ENCODE results near the gene SOST. TPM values are rescaled to one million over a fixed set of nuclear protein-coding genes. Genes with fewer than 3 reads are reported as not detected.

The SOST gene
- total RNA-seq, 2 experiments from 2014 or later, result not detected

GRCh38 chr17:43759836-43760235 lies 1.2 kb upstream of the SOST start:
- intact Hi-C loops (cut with micrococcal nuclease), result loop anchor here (1.0 kb wide), 2 partner anchors 66 to 183 kb away; no protein-coding TSS in a partner anchor
- Mint-ChIP-seq H3K9me3 (no peaks in the 10 kb centered on the region), H3K4me3 (no peak overlapping the region), H3K27me3 (peaks cover 23% of the 10 kb centered on the region), H3K4me1 (ENCODE audit: low read depth) (no peaks in the 10 kb centered on the region), H3K36me3 (no peaks in the 10 kb centered on the region), H3K27ac (no peak overlapping the region)
- CTCF ChIA-PET, result interaction anchor here (1.0 to 13.6 kb wide), 18 partner anchors 9 to 184 kb away, joined by 3 to 582 read pairs (median 6); partner anchors contain the start of gene CD300LG
- DNase-seq, result no peak
- POLR2A ChIA-PET, result no interaction called here

- H3K27me3 Mint-ChIP-seq, result peaks cover 35% of the 10 kb centered on the region
- DNase-seq, result no peak
- H3K4me1 Mint-ChIP-seq (ENCODE audit: low read depth), result no peaks in the 10 kb centered on the region
- H3K9me3 Mint-ChIP-seq, result no peaks in the 10 kb centered on the region
- no peak overlapping the region for H3K4me3 Mint-ChIP-seq
- CTCF ChIA-PET, result interaction anchor here (0.8 to 13.6 kb wide), 9 partner anchors 8 to 182 kb away, joined by 3 to 582 read pairs (median 3); no protein-coding TSS in a partner anchor
- intact Hi-C loops (cut with micrococcal nuclease), result no loop called here
- H3K27ac Mint-ChIP-seq, result no peak overlapping the region
- no peaks in the 10 kb centered on the region for H3K36me3 Mint-ChIP-seq
- POLR2A ChIA-PET, result no interaction called here
Measured at GRCh38 chr17:43758086-43758485, 505 bp downstream of the SOST start.

GRCh38 chr17:43757171-43757660 lies 1.4 kb downstream of the SOST start:
- no peaks in the 10 kb centered on the region for H3K4me1 Mint-ChIP-seq (ENCODE audit: low read depth)
- DNase-seq, result no peak
- CTCF ChIA-PET, result interaction anchor here (0.9 to 13.6 kb wide), 6 partner anchors 8 to 61 kb away, joined by 3 to 582 read pairs (median 4); no protein-coding TSS in a partner anchor
- H3K4me3 Mint-ChIP-seq, result no peak overlapping the region
- POLR2A ChIA-PET, result no interaction called here
- H3K27me3 Mint-ChIP-seq, result peaks cover 37% of the 10 kb centered on the region
- intact Hi-C loops (cut with micrococcal nuclease), result no loop called here
- no peaks in the 10 kb centered on the region for H3K9me3 Mint-ChIP-seq
- H3K27ac Mint-ChIP-seq, result no peak overlapping the region
- H3K36me3 Mint-ChIP-seq, result no peaks in the 10 kb centered on the region

- no peak overlapping the region for H3K4me3 Mint-ChIP-seq
- H3K27me3 Mint-ChIP-seq, result peaks cover 38% of the 10 kb centered on the region
- no peak for DNase-seq
- POLR2A ChIA-PET, result no interaction called here
- H3K4me1 Mint-ChIP-seq (ENCODE audit: low read depth), result no peaks in the 10 kb centered on the region
- intact Hi-C loops (cut with micrococcal nuclease), result no loop called here
- no peaks in the 10 kb centered on the region for H3K36me3 Mint-ChIP-seq
- no peak overlapping the region for H3K27ac Mint-ChIP-seq
- no peaks in the 10 kb centered on the region for H3K9me3 Mint-ChIP-seq
- CTCF ChIA-PET, result interaction anchor here (1.2 to 13.6 kb wide), 4 partner anchors 10 to 180 kb away, joined by 6 to 582 read pairs (median 12); no protein-coding TSS in a partner anchor
Measured at GRCh38 chr17:43756201-43756600, 2.4 kb downstream of the SOST start.

GRCh38 chr17:43755389-43755875 lies 3.2 kb downstream of the SOST start:
- Mint-ChIP-seq H3K27ac (no peak overlapping the region), H3K4me3 (no peak overlapping the region), H3K27me3 (peaks cover 41% of the 10 kb centered on the region), H3K9me3 (no peaks in the 10 kb centered on the region), H3K4me1 (ENCODE audit: low read depth) (no peaks in the 10 kb centered on the region), H3K36me3 (no peaks in the 10 kb centered on the region)
- ChIA-PET CTCF (interaction anchor here (0.9 to 13.6 kb wide), 5 partner anchors 11 to 179 kb away, joined by 3 to 582 read pairs (median 6); partner anchors contain the start of gene CD300LG), POLR2A (no interaction called here)
- intact Hi-C loops (cut with micrococcal nuclease), result no loop called here
- peak; percentile 27 for DNase-seq

- Mint-ChIP-seq H3K27me3 (peaks cover 42% of the 10 kb centered on the region), H3K27ac (no peak overlapping the region), H3K4me3 (no peak overlapping the region), H3K4me1 (ENCODE audit: low read depth) (no peaks in the 10 kb centered on the region), H3K36me3 (no peaks in the 10 kb centered on the region), H3K9me3 (no peaks in the 10 kb centered on the region)
- POLR2A ChIA-PET, result no interaction called here
- CTCF ChIA-PET, result interaction anchor here (0.9 to 13.6 kb wide), 4 partner anchors 11 to 91 kb away, joined by 3 to 582 read pairs (median 12); partner anchors contain the start of gene CD300LG
- intact Hi-C loops (cut with micrococcal nuclease), result no loop called here
- DNase-seq, result no peak
Measured at GRCh38 chr17:43754947-43755346, 3.6 kb downstream of the SOST start.

- Mint-ChIP-seq H3K9me3 (no peaks in the 10 kb centered on the region), H3K36me3 (no peaks in the 10 kb centered on the region), H3K4me1 (ENCODE audit: low read depth) (no peaks in the 10 kb centered on the region), H3K27ac (no peak overlapping the region), H3K4me3 (no peak overlapping the region), H3K27me3 (peaks cover 44% of the 10 kb centered on the region)
- no peak for DNase-seq
- intact Hi-C loops (cut with micrococcal nuclease), result no loop called here
- POLR2A ChIA-PET, result no interaction called here
- CTCF ChIA-PET, result interaction anchor here (0.5 to 1.6 kb wide), 6 partner anchors 11 to 77 kb away, joined by 3 to 6 read pairs (median 4); no protein-coding TSS in a partner anchor
Measured at GRCh38 chr17:43753493-43754129, 5.0 kb downstream of the SOST start.

- ChIA-PET CTCF (interaction anchor here (0.6 to 1.6 kb wide), 5 partner anchors 7 to 812 kb away, joined by 3 to 6 read pairs (median 5); no protein-coding TSS in a partner anchor), POLR2A (no interaction called here)
Measured at GRCh38 chr17:43750153-43750552, 8.4 kb downstream of the SOST start.

GRCh38 chr17:43745541-43745940 lies 13.1 kb downstream of the SOST start:
- Mint-ChIP-seq H3K36me3 (no peaks in the 10 kb centered on the region), H3K4me1 (ENCODE audit: low read depth) (no peaks in the 10 kb centered on the region), H3K27me3 (peaks cover 30% of the 10 kb centered on the region), H3K4me3 (no peak overlapping the region), H3K27ac (no peak overlapping the region), H3K9me3 (no peaks in the 10 kb centered on the region)
- POLR2A ChIA-PET, result no interaction called here
- CTCF ChIA-PET, result interaction anchor here (0.8 to 1.4 kb wide), 4 partner anchors 20 to 68 kb away, joined by 3 to 5 read pairs (median 3); no protein-coding TSS in a partner anchor
- no peak for DNase-seq
- intact Hi-C loops (cut with micrococcal nuclease), result no loop called here

More at GRCh38 chr17:43750153-43750552, 8.4 kb downstream of the SOST start:
- H3K27ac Mint-ChIP-seq, result no peak overlapping the region
- intact Hi-C loops (cut with micrococcal nuclease), result no loop called here
- H3K4me3 Mint-ChIP-seq, result no peak overlapping the region
- no peaks in the 10 kb centered on the region for H3K36me3 Mint-ChIP-seq
- no peaks in the 10 kb centered on the region for H3K9me3 Mint-ChIP-seq
- no peaks in the 10 kb centered on the region for H3K4me1 Mint-ChIP-seq (ENCODE audit: low read depth)
- DNase-seq, result no peak
- H3K27me3 Mint-ChIP-seq, result peaks cover 30% of the 10 kb centered on the region

- no peak for DNase-seq
- Mint-ChIP-seq H3K4me3 (no peak overlapping the region), H3K27me3 (peaks cover 24% of the 10 kb centered on the region), H3K27ac (no peak overlapping the region), H3K4me1 (ENCODE audit: low read depth) (no peaks in the 10 kb centered on the region), H3K36me3 (no peaks in the 10 kb centered on the region), H3K9me3 (no peaks in the 10 kb centered on the region)
- CTCF ChIA-PET, result interaction anchor here (1.1 to 2.5 kb wide), 2 partner anchors 19 to 46 kb away, joined by 4 to 8 read pairs; no protein-coding TSS in a partner anchor
- intact Hi-C loops (cut with micrococcal nuclease), result no loop called here
- POLR2A ChIA-PET, result no interaction called here
Measured at GRCh38 chr17:43741636-43742035, 17.0 kb downstream of the SOST start.

- Mint-ChIP-seq H3K27ac (no peak overlapping the region), H3K9me3 (no peaks in the 10 kb centered on the region), H3K27me3 (peaks cover 23% of the 10 kb centered on the region), H3K4me3 (no peak overlapping the region), H3K4me1 (ENCODE audit: low read depth) (no peaks in the 10 kb centered on the region), H3K36me3 (no peaks in the 10 kb centered on the region)
- intact Hi-C loops (cut with micrococcal nuclease), result no loop called here
- ChIA-PET POLR2A (no interaction called here), CTCF (interaction anchor here (0.6 to 2.5 kb wide), 2 partner anchors 20 to 40 kb away, joined by 3 to 8 read pairs; no protein-coding TSS in a partner anchor)
- no peak for DNase-seq
Measured at GRCh38 chr17:43740541-43740940, 18.1 kb downstream of the SOST start.

GRCh38 chr17:43737722-43738121 lies 20.9 kb downstream of the SOST start:
- CTCF ChIA-PET, result interaction anchor here (1.4 to 1.9 kb wide), 2 partner anchors 9 to 23 kb away, joined by 3 to 6 read pairs; no protein-coding TSS in a partner anchor
- POLR2A ChIA-PET, result interaction anchor here (0.6 kb wide), 1 partner anchor 9 kb away, joined by 3 read pairs; no protein-coding TSS in a partner anchor

More at GRCh38 chr17:43737722-43738121, 20.9 kb downstream of the SOST start:
- peaks cover 10% of the 10 kb centered on the region for H3K9me3 Mint-ChIP-seq
- DNase-seq, result no peak
- H3K27ac Mint-ChIP-seq, result no peak overlapping the region
- H3K4me1 Mint-ChIP-seq (ENCODE audit: low read depth), result no peaks in the 10 kb centered on the region
- intact Hi-C loops (cut with micrococcal nuclease), result no loop called here
- H3K36me3 Mint-ChIP-seq, result no peaks in the 10 kb centered on the region
- no peak overlapping the region for H3K4me3 Mint-ChIP-seq
- H3K27me3 Mint-ChIP-seq, result peaks cover 15% of the 10 kb centered on the region

All from activated CD4-positive, alpha-beta memory T cell treated with anti-CD3 and anti-CD28 coated beads for 36 hours (primary cell).